ENCODE data around the gene RALGDS.

DNA sequence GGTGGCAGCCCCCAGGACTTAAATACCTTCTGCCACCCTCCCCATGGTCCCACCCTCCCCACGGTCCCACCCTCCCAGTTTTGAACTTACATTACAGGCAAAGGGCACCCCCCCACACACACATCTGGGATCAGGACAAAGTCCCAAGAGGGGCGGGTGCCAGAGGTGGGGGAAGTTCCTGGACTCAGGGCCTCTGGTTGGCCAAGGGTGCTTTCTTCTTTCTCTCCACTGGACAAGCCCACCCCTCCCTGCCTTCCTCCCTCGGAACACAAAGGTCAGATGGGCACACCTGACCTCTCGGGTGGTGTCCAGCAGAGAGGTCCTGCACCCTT lies 19.1 kb upstream of the RALGDS start:
- TF ChIP-seq ARNTL (CRISPR knock-in tag; IDR thresholded peaks at IDR 0.05; ENCODE audit: borderline replicate concordance, low read depth) = no peak
- no peak for TF ChIP-seq GLIS3 (CRISPR knock-in tag; IDR thresholded peaks at IDR 0.05)
- no peak for TF ChIP-seq ZNF565 (CRISPR knock-in tag; conservative IDR thresholded peaks at IDR 0.05; ENCODE audit: low read depth)
- no peak for TF ChIP-seq ZFP3 (CRISPR knock-in tag; IDR thresholded peaks at IDR 0.05)
- TF ChIP-seq, protein P1, sequence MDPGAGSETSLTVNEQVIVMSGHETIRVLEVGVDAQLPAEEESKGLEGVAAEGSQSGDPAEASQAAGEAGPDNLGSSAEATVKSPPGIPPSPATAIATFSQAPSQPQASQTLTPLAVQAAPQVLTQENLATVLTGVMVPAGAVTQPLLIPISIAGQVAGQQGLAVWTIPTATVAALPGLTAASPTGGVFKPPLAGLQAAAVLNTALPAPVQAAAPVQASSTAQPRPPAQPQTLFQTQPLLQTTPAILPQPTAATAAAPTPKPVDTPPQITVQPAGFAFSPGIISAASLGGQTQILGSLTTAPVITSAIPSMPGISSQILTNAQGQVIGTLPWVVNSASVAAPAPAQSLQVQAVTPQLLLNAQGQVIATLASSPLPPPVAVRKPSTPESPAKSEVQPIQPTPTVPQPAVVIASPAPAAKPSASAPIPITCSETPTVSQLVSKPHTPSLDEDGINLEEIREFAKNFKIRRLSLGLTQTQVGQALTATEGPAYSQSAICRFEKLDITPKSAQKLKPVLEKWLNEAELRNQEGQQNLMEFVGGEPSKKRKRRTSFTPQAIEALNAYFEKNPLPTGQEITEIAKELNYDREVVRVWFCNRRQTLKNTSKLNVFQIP (CRISPR knock-in tag; IDR thresholded peaks at IDR 0.05; ENCODE audit: borderline replicate concordance, low read depth) = no peak
- TF ChIP-seq PPARA (CRISPR knock-in tag; IDR thresholded peaks at IDR 0.05; ENCODE audit: borderline replicate concordance) = no peak
